NT2/D1 (cell line): ENCODE data around the gene CHST8.

ENCODE experiments used
- DNase-seq: peaks from one replicate; pipeline ENCODE4 v3.0.0-alpha.2; 2011; ENCODE audit warnings: low read depth, low spot score
- H3K27me3 ChIP-seq: 2 replicates; pipeline ENCODE4 v1.6.0; 2011; ENCODE audit warnings: mild to moderate bottlenecking; ENCODE audit not compliant: insufficient read length, insufficient read depth
- H3K36me3 ChIP-seq: 2 replicates; pipeline ENCODE4 v1.6.1; 2011; ENCODE audit warnings: mild to moderate bottlenecking, low read length, mixed read lengths; ENCODE audit not compliant: insufficient read depth, insufficient read length
- H3K4me1 ChIP-seq: 2 replicates; pipeline ENCODE4 v1.5.1; 2011; ENCODE audit not compliant: insufficient read depth, insufficient read length
- H3K4me3 ChIP-seq: 2 replicates; pipeline ENCODE4 v1.5.1; 2011; ENCODE audit warnings: low read depth; ENCODE audit not compliant: insufficient read length
- H3K9ac ChIP-seq: 2 replicates; pipeline ENCODE4 v1.6.0; 2011; ENCODE audit warnings: low read depth; ENCODE audit not compliant: insufficient read length
- H3K9me3 ChIP-seq: 2 replicates; pipeline ENCODE4 v1.5.1; 2011; ENCODE audit warnings: mild to moderate bottlenecking, low read length; ENCODE audit not compliant: insufficient read depth
- SUZ12 ChIP-seq: IDR thresholded peaks from 2 replicates; pipeline ENCODE4 v1.6.1; 2011; ENCODE audit not compliant: insufficient read length, insufficient read depth; ENCODE audit errors: extremely low read depth
- YY1 ChIP-seq: IDR thresholded peaks from 2 replicates; pipeline ENCODE4 v1.6.1; 2011; ENCODE audit not compliant: insufficient read length, insufficient read depth
- ZNF274 ChIP-seq: IDR thresholded peaks from 2 replicates; pipeline ENCODE4 v1.6.1; 2011; ENCODE audit warnings: mild to moderate bottlenecking, low read depth, low read length

Gene CHST8

DNA sequence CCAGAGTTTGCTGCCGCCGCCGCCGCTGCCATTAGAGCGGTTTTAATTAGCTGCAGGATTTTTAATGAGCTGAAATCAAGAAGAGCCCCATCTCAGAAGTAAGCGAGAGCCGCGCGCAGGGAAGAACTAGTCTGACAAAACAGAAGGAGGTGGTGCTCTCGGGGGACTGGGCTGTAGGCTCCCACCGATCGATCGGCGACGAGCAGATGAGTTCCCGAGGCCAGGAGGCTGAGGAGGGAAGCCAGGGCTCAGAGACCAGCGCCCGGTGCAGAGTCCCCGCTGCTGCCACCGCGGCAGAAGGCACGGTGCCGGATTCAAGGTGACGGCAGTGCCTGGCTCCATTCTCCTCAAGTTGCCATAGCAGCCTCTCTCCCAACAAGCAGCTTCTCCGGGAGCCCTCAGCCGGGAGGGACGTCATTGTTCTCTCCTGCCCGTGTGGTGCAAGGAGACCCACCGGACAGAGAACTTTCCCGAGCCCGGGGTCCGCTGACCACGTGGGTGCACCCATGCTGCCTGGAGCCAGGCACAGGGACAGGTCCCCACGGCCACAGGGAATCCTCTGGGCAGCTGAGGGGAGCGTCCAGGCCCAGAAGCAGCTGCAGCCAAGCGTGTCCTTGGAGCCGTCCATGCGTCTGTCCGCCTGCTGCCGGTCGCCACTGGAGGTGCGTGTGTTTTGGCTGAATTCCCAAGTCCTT lies 62.9 kb downstream of the CHST8 start:
- no peaks in the 10 kb centered on the region for H3K9me3 ChIP-seq
- DNase-seq, result no peak
- TF ChIP-seq YY1 (no peak), ZNF274 (no peak), SUZ12 (no peak)
- no peak overlapping the region for H3K9ac ChIP-seq
- H3K27me3 ChIP-seq, result peaks cover 4% of the 10 kb centered on the region
- no peaks in the 10 kb centered on the region for H3K36me3 ChIP-seq
- H3K4me1 ChIP-seq, result peaks cover 2% of the 10 kb centered on the region
- no peak overlapping the region for H3K4me3 ChIP-seq

DNA sequence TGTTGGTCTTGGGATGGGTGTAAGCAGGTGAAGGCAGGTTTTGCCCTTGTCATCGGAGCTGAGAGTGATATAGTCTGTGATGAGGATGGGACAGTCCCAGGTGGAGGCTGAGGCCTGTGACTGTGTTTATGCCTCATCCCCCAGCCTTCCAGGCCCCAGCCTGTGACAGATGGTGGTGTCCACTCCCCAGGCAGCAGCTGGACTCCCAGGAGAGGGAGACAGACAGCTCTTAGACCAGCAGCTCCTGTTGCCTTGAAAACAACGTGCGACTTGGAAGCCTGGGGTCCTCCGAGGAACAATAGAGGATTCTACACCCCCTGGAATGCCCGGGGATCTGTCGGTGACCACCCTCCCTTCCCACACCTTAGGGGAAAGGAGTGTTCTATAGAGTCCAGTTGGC lies 63.8 kb downstream of the CHST8 start:
- Histone ChIP-seq H3K36me3 (no peaks in the 10 kb centered on the region), H3K27me3 (peaks cover 4% of the 10 kb centered on the region), H3K4me1 (peaks cover 5% of the 10 kb centered on the region), H3K9me3 (no peaks in the 10 kb centered on the region), H3K9ac (no peak overlapping the region), H3K4me3 (no peak overlapping the region)
- no peak for DNase-seq
- TF ChIP-seq ZNF274 (no peak), YY1 (no peak), SUZ12 (no peak)

DNA sequence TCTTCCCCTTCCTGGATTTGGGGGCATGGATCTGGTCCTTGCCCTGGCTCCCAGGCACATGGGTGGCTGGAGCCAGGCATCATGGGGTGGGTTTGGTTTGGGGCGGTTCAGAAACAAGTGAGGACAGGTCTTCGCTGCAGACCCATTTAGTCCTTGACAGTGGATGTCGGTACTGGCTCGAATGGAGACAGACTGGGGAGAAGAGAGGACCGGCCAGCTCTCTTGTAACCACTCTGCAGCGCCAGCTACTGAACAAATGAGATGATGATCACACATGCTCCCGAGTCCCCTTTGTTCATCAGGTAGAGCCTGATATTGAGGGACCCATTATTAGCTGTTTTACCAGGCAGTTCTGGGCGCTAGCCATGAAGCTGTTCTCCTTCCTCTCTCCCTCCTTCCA lies 64.5 kb downstream of the CHST8 start:
- Histone ChIP-seq H3K9me3 (no peaks in the 10 kb centered on the region), H3K4me3 (no peak overlapping the region), H3K9ac (no peak overlapping the region), H3K36me3 (no peaks in the 10 kb centered on the region), H3K4me1 (peaks cover 5% of the 10 kb centered on the region), H3K27me3 (peaks cover 4% of the 10 kb centered on the region)
- TF ChIP-seq SUZ12, result no peak
- TF ChIP-seq YY1, result no peak
- no peak for TF ChIP-seq ZNF274
- DNase-seq, result no peak

DNA sequence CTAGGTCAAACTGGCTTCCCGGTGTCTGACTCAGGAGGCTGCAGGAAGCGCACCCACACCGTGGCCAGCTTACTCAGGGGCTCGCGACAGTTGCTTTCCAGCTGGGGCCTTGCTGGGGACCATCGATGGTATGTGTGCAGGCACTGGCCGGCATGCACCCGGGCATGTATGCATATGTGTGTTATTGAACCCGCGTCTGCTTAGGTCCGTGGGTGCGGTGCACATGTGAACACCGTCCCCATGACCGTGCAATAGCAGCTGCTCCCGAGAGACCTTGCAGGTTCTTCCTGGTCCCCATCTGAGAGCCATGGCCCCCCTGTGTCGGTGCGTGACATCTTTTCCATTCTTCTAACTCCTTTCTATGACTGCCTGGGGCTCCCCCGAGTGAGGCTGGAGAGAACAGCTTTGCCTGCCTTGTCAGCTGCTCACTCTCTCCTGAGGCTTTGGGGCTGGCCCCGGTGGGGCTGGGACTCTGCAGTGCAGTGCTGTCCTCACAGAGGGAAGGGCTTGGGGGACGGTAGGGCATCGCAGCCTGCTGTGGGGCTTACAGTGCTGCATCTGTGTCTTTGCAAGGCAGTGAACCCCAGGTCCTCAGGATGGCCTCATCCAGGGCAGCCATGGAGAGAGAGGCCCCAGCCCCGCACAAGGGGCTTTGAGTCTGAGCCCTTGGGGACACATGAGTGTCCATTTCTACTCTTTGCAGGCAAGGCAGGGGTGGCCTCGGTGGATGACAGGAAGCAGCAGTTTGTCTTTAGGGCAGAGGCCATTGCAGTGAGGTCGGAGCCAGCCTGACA lies 65.1 kb downstream of the CHST8 start:
- no peak for TF ChIP-seq ZNF274
- Histone ChIP-seq H3K4me1 (peaks cover 5% of the 10 kb centered on the region), H3K27me3 (peaks cover 4% of the 10 kb centered on the region), H3K36me3 (no peaks in the 10 kb centered on the region), H3K9me3 (no peaks in the 10 kb centered on the region), H3K4me3 (no peak overlapping the region), H3K9ac (no peak overlapping the region)
- DNase-seq, result no peak

DNA sequence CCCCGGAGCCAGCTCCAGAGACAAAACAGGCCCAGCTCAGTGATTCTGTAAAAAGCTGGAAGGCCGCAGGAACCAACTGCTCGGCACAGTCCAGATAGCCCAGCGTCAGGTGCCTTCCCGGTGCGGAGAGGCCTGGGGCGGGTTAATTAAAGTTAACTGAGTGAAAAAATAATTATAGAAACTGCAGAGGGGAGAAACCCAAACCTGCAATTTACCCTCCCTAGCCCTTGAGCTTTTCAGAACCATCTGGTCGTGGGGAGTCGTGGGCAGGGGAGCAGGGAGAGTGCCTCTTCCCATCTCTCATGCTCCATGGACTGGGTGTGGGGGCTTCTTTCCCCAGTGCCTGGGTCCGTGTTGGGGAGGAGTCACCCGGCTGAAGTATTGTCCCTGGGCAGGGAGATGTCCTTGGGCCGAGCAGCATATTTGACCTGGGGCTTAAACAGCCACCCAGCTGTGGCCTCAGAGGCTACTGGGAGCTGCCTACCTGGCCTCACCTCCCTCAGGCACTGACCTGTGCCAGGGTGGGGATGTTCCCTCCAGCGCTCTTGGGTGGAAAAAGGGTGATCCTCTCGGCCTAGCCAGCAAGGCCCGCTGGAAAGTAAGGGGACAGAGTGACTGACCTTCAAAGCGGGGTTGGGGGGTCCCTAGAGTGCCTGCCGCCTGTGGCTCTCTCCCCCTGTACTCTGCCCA lies 65.9 kb downstream of the CHST8 start:
- Histone ChIP-seq H3K36me3 (no peaks in the 10 kb centered on the region), H3K9me3 (no peaks in the 10 kb centered on the region), H3K9ac (no peak overlapping the region), H3K27me3 (peaks cover 4% of the 10 kb centered on the region), H3K4me1 (peaks cover 5% of the 10 kb centered on the region), H3K4me3 (no peak overlapping the region)
- no peak for DNase-seq
- TF ChIP-seq ZNF274, result no peak
- TF ChIP-seq SUZ12, result no peak
- TF ChIP-seq YY1, result no peak

DNA sequence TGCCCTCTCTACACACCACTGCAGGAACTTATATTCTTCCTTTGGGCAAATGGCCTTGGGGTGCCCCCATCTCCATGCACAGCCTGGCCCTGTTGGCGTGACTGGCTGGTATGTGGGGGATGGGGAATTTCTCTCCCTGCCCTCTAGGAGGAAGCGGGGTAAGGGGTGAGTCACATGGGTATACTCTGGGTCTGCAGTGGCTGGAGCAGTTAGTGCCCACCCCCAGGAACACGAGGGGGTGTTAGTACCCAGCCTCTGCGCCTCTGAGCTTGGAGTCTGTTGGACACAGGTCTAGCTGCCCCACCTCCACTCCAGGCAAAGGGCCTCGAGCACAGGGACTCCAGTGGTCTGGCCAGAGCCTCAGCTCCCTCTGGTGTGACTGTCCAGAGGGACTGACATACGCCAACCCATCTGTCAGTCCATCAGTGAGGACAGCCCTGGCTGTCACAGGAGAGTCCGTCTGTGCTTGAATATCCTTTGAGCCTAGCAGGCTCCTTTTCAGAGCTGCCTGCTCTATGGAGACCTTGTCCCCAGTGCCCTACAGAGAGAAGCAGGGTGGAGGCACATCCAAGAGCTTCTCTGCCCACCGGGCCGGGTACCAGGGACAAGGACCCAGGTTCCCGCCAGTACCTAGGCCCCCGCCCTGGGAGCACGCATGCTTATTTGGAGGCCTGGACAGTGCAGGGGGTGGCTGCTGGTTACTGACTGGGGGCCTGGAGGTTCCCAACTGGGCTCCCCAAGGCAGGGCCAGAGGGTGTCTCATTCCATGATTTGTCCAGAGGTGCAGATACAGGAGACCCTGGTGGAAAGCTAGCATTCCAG lies 66.6 kb downstream of the CHST8 start:
- Histone ChIP-seq H3K9ac (no peak overlapping the region), H3K4me3 (no peak overlapping the region), H3K36me3 (no peaks in the 10 kb centered on the region), H3K27me3 (peaks cover 4% of the 10 kb centered on the region), H3K9me3 (no peaks in the 10 kb centered on the region), H3K4me1 (peaks cover 5% of the 10 kb centered on the region)
- DNase-seq, result no peak
- TF ChIP-seq SUZ12 (no peak), YY1 (no peak), ZNF274 (no peak)

DNA sequence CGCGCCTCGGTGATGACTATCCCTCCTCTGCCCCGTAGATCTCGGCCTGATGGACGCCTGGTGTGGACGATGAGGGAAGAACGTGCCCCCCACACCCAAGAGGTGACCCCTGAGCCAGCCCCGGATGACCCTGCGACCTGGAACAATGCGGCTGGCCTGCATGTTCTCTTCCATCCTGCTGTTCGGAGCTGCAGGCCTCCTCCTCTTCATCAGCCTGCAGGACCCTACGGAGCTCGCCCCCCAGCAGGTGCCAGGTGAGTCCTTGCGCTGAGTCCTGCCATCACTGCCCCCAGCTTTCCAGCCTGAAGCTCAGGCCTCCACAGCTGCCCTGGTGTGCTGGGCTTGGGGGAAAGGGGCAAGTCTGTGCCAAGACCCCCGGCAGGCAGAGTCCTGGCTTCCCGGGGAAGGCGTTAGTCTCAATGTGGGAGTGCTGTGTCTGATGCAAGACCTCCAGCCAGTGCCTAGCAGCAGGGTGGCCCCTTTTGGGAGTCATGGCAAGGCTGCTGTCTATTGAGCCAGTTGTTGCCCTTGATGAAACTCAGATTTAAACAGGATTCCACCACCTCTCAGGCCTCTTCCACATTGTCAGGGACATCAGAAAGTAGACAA lies 67.5 kb downstream of the CHST8 start:
- H3K9me3 ChIP-seq, result no peaks in the 10 kb centered on the region
- H3K27me3 ChIP-seq, result no peaks in the 10 kb centered on the region
- H3K4me3 ChIP-seq, result no peak overlapping the region
- H3K36me3 ChIP-seq, result no peaks in the 10 kb centered on the region
- TF ChIP-seq ZNF274 (no peak), YY1 (no peak), SUZ12 (no peak)
- DNase-seq, result no peak
- no peak overlapping the region for H3K9ac ChIP-seq
- peaks cover 5% of the 10 kb centered on the region for H3K4me1 ChIP-seq
